ENCODE results near the gene ARHGAP24.
"Not testable (repeated sequence)": the region's sequence is repeated elsewhere in the genome, so short reads cannot be mapped to it uniquely, and the experiment has no call there.

ARHGAP24 gene

DNA sequence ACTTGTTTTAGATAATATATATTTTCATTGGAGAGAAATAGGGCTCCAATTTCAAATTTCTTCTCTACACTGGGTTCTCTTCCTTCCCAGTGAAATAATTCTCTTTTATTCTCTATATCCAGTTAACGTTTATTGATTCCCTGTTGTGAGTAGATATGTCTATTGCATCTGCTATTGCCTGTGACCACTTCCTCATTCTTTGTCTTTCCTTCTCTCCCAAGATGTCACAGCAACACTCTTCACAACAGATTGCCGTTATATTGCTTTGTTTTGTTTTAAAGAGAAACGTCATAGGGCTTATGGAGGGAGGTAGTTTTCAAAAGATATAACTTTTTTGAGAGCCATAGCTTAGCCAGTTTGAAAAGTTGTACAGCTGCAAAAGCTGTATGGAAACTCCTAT, 343.8 kb downstream of the ARHGAP24 start:
- no peak for DNase-seq (ENCODE audit: low spot score)

DNA sequence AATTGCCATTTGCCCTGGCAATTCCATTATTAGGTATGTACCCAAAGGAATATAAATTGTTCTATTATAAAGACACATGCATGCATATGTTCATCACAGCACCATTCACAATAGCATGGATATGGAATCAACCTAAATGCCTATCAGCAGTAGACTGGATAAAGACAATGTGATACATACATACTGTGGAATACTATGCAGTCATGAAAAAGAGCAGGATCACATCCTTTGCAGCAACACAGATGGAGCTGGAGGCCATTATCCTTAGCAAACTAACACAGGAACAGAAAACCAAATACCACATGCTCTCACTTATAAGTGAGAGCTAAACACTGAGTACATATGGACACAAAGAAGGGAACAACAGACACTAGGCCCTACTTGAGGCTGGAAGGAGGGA, 345.2 kb downstream of the ARHGAP24 start:
- not testable (repeated sequence) for DNase-seq (ENCODE audit: low spot score)

DNA sequence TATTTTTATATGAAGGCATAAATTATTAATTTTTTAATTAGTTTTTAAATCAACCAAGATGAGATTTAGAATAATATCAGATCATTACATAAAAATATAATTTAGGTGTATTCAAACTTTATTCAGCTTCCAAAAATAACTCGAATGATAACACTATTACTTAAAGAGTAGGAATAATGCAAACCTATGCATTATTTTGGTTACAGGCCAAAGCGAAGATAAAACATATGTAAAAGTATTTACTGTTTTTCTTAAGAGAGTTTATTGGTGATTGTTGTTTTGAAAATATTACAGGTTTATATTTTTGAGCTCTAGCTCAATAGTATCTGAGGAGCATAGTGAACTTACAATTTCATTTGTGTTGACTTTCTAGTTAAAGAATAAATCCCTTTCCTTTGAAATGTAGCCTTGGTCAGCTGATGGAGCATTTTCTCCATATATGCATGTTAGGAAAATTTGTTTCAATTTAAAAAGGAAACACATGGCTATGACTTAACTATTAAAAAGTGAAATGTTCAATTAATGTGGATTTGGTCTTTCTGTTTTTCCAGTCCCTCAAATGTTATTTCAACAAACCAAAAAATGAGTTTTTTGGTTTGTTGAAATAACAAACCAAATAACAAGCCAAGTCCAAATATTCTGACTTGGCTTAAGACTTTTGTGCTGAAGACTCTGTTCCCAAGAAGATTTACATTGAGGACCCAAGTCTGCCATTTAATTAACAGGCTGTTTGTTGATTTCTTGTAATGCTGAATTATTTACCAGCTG, 346.9 kb downstream of the ARHGAP24 start:
- DNase-seq (ENCODE audit: low spot score) = no peak

DNA sequence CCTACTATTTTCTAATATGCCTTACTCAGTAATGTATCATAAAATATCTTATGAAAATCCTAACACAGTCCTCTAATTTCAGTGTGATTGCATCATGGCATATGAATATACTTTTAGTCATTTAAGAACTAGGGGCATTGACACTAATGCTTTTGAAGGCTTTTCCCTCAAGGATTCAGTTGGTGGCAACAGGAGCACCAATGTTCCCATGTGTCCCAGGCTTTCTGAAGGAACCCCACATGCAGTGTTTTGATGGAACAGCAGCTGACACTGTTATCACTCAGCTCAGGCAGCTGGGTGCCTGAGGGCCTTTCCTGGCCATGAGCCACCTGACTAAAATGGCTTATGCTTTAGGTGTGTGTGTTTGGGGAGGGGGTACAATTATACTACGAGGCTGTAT, 348.3 kb downstream of the ARHGAP24 start:
- no peak for DNase-seq (ENCODE audit: low spot score)

DNA sequence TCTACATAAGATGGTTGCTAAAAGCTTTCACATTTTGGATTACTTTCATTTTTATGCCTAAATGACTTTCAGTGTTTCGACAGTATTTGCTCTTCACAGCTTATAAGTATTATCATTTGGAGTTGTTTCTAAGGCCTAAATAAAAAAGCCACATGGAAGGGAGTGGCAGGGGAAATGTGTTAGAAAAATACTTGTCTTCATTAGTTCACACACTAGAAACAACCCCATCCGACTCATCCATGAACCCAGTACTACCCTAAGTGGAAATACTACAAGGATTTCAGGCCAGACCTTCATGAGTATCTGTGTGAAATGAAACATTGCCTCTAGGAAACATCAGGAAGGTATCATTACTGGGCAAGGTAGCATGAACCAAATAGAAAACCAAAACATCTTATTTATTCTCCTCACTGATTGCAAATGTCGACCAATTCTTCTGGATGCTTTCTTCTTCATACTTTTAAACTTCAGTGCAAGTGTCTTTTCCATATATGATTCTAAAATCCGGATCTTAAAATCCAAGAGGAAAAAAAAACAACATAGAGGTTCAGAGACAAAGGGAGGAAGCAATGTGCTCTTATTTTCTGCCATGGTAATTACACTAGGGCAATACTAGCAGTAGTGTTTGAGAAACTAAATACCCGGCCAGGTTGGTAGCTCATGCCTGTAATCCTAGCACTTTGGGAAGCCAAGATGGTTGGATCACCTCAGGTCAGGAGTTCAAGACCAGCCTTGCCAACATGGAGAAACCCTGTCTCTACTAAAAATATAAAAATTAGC, 349.4 kb downstream of the ARHGAP24 start:
- no peak for DNase-seq (ENCODE audit: low spot score)

DNA sequence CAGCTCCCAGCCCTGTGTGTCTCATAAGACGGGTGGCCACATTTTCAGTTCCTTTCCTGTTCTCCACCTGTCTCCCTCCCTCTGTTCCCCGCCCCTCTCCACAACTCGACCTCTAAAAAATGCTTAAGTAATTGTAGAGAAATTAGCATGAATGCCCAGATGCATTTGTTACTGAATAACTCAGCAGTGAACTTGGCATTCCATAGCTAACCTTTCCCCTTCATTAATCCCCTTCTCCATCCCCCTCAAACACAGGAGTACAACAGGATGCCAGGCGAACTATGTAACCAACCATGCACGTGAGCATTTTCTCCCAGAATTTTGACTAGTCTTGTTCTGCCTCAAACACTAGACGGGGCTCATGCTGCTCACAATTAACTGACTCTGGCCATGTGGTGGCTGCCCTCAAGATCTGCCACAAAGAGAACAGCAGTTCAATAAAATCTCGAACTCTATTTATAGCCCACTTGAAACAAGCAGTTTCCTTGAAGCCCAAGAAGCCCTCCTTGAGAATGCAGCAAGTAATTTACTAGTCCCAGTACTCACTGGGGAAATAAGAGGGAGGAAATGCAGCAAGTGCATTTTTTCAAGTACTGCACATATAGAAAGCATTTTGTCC, 351.2 kb downstream of the ARHGAP24 start:
- no peak for DNase-seq (ENCODE audit: low spot score)

DNA sequence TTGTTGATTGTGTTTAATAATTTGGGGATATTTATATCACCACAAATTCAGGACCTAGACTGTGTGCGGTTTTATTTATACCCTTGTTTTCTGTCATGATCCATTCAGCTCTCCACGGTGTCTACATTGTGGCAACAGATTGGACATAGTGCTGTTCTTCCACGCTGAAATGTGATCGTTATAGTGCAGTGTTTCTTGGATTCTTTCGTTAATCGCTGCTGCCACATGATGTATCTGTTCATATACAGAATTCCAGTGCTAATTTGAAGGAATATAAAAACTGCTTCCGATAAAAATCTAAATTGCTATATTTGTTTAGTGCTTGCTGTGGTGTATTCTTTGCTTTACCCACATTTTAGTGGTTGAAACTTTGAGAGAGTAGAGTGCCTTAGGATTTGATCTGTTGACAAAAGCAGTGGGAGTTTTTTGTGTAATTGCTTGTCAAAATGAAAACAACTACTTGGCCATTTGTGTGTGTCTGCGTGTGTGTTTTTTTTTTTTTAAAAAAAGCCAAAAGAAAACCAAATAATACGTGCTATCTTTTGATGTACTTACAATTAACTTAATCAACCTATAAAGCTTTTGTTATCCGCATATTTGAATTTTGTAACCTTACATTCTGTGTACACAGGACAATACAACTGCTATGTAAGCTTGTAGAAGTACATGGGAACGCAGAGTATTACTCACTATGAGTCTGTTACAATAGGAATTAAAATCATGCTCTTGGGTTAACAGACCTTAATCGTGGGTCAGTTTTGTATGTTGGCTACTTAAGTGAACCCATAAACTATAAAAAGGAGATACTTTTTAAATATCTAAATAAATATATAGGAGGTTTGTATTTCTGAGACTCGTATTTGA, 353.3 kb downstream of the ARHGAP24 start:
- no peak for DNase-seq (ENCODE audit: low spot score)

DNA sequence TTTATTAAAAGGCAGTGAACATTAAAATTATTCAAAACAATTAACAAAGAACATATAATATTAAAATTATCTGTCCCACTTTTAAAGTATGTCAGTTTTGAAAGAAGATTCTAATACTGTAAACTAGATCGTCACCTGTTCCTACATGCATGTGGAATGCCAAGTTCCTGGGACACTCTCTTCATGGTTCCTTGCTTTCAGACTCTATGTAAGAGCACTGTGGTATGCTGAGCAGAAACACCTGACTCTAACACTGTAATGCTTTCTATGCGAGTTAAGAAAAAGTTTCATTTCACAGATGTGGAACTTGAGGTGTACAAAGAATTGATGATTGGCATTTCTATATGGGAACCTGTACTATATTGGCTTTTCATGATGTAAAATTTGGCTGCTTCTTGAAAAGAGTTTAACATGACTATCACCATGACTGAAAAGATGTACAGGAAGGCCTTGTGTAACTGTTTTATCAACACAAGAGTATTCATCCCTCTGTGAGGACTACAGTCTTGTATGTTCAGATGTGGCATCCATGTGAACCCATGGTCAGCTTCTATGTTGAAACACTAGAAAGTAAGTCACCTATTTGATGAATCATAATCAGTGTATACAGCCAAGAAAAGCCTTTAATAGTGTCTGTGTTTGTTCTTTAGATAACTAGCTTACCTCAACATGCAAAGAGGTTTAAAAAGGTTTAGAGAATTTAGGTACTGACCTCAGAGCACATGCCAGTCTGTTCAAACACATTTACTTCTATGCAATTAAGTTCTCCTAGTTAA, 354.5 kb downstream of the ARHGAP24 start:
- DNase-seq (ENCODE audit: low spot score) = no peak

DNA sequence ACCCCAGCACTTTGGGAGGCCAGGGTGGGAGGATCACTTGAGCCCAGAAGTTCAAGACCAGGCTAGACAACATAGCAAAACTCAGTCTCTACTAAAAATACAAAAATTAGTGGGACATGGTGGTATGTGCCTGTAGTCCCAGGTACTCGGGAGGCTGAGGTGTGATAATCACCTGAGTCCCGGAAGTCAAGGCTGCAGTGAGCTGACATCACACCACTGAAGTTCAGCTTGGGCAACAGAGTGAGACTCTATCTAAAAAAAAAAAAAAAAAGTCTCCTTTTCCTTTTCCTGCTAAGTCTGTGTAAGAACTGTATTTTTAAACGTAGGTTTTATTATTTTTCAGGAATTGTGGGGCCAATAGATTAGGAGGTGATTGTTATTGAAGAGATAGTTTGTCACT, 356.7 kb downstream of the ARHGAP24 start:
- DNase-seq (ENCODE audit: low spot score) = no peak

DNA sequence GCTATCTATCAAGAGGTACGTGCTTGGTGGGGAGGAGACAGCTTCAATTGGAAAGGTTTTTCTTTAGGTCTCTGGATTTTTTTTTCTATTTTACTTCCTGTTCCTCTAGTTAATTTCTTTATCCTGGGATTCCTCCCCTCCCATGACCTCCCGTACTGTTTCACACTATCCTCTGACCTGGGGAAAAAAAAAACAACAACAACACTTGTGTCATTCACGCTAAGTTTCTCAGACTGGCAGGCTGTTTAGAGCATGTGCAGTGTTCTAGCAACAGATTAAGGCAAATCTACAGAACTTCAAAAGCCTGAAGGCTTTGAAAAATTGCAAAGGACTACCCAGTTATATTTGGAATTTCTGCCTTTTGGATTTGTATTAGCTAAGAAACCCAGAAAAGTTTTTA, 358.4 kb downstream of the ARHGAP24 start:
- no peak for DNase-seq (ENCODE audit: low spot score)

DNA sequence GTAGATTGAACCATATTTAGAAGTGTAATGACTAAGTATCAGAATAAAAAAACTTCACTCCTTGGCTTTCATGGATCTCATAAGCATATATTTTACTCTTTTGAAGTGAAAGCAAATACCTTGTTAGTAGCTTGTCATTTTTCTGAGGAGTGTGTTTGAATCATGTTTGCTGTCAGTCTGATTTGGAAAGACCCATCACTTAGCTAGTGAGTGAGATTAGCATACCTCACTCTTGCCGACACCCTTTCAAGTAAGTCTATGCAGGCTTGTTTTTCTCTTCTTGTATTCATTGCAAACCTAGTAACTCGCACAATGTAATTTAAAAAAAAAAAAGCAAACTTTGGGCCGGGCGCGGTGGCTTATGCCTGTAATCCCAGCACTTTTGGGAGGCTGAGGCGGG, 360.0 kb downstream of the ARHGAP24 start:
- DNase-seq (ENCODE audit: low spot score) = no peak

DNA sequence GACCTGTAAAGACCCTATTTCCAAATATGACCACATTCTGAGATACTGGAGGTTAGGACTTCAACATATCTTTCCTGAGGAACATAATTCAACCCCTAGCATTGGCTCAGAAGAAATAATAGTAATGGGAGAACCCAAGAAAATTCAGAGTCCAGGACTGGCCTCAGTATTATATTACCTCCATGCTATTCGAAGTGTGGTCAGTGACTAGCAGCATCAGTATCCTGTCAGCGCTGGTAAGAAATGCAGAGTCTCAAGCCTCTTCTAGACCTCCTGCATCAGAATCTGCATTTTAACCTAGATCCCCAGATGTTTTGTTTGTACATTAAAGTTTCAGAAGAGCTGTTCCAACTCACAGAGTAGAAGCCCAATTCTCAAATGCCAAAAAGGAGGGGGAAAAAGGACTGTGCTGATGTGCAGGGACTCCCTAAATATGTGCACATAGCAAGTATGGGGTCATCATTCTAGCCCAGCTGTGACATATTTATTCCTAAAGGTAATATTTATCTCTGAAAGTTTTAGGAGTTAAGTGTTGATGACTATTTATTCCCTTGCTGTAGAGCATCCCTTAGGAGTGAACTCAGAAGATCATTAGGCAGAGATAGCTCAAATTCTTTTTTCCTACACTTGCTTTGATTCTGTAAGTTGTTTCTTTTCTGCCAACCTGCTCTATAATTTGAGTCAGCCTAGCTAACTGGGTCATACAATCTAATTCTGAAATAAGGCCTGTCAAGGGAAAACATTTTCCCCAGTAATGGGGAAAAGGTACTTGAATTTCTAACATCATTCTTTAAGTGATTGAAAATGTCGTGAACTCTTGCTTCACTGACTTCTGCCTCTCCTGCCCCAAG, 361.9 kb downstream of the ARHGAP24 start:
- no peak for DNase-seq (ENCODE audit: low spot score)

DNA sequence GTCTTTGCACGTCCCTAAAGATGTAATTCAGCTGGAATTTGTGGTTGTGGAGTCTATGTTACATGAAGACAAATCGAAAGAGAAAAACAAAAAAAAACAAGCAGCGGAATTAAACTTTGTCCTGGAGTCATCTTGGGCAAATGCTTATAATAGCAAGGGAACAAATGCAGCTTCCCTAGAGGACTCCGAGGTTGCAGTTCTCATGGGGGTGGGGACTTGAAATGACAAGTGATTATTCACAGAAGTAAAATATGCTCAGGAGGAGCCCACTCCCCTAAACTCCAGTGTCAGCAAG, 362.4 kb downstream of the ARHGAP24 start:
- no peak for DNase-seq (ENCODE audit: low spot score)

DNA sequence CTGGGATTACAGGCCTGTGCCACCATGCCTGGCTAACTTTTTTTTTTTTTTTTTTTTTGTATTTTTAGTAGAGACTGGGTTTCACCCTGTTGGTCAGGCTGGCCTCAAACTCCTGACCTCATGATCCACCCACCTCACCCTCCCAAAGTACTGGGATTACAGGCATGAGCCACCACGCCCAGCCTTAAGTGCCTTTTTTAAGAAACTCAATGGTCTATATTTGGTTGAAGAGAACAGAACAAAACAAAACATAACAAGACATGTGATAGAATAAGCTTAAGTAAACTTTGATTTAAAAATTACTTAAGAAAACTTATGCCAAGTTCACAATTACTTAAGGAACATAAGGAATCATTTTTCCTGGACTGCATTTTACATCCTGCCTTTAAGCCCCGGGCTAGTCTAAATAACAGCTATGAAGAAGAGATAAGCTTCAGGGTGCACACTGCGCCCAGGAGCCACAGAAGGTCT, 365.1 kb downstream of the ARHGAP24 start:
- DNase-seq (ENCODE audit: low spot score) = not testable (repeated sequence)

DNA sequence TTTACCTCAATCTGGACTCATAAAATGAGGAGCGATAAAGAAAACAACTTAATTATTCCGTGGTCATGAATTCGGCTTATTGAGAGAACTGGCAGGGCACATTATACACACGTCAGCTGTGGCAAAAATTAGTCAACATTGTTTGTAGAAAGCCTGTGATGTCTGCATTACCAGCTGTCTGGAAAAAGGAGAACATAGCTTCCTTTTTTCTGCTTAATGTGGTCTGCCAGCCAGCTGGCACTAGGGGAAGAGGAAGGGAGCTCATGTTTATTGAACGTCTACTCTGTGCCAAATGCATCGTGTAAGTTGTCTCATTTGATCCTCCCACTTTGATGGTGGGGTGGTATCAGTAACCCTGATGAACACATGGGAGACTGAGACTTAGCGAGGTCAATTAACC, 367.6 kb downstream of the ARHGAP24 start:
- no peak for DNase-seq (ENCODE audit: low spot score)

DNA sequence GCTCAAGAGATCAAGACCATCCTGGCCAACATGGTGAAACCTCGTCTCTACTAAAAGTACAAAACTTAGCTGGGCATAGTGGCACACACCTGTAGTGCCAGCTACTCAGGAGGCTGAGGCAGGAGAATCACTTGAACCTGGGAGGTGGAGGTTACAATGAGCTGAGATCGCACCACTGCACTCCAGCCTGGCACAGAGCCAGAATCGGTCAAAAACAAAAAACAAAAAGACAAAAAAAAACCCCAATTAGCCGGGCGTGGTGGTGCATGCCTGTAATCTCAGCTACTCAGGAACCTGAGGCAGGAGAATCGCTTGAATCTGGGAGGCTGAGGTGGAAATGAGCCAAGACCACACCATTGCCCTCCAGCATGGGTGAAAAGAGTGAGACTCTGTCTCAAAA, 378.8 kb downstream of the ARHGAP24 start:
- DNase-seq (ENCODE audit: low spot score) = not testable (repeated sequence)

DNA sequence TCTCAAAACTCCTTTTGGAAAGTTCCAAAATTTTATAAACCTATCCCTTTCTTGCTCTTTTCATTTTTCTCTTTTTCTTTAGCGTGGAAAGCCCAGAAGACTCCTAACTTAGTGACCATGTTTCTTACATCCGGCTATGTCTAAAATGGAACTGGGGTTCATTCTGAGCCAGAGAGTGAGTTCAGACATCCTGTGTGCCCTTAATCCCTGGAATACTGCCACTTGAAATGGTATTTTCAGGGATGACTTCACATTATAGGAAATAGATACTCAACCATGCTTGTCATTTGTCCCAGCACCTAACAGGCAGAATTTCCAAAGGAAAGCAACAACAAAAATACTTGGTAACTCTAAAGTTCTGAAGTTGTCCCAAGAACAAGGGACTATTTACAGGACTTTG, 379.6 kb downstream of the ARHGAP24 start:
- no peak for DNase-seq (ENCODE audit: low spot score)

DNA sequence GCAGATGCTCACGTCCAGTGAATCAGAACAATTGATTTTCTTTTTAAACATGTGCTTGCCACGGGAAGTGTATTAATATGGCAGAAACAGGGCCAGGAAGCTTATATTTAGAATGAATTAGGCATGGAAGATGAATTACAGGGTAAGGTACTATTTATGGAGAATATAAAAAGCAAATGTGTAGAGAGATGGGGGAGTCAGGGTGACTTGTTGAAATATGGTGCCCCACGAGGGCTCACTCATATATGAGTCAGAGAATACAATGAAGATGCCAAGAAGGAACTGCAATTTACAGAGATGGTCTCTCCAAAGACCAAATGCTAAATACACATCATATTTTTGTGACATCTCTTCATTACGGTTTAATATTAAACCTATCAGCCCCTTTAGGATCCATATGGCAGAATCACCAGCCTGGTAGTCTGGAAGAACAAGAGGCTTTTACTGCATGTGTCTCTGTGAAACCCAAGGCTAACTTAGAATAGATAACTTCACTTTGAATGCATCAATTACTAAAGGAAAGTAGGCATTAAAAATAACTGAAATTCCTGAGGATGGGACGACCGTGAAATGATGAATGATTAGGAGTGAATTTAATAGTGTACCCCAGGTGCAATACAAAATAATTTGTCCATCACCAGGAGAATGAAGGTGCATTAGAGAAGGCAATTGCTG, 385.3 kb downstream of the ARHGAP24 start:
- DNase-seq (ENCODE audit: low spot score) = no peak

DNA sequence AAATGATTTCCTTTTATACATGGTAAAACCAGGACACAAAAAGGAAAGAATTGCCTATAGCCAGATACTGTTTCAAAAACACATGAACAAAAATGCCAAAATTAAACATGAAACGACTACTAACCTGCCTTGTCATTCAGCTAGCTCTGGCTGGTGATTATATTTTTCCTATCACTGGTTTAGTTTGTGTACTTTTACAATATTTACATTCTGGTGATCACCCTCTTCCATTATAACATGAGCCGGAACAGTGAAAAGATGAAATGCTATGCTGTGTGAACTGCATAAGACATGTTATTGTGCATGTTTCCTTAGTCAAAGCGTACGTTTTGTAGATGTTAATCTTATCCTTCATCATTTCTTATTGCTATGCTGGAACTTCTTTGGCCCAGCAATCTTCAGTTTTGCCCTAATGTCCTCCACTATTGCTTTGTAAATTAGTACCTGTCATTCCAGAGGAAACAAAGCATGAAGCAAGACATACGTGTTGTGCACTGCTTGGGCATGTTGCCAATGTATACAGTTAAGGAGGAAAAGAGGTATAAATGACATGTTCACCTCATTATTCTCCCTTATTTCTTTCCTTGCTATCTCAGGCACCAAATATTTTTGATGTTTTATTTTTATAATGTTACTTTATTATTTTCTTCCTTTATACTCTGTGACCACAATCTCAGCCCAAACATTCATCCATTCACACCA, 386.3 kb downstream of the ARHGAP24 start:
- DNase-seq (ENCODE audit: low spot score) = no peak
